Measurements from ENCODE around the gene PLK4.
A peak's percentile ranks its signal among the peaks of the same experiment; 100 is the strongest.
"Not testable (repeated sequence)": the region's sequence is repeated elsewhere in the genome, so short reads cannot be mapped to it uniquely, and the experiment has no call there.

The PLK4 gene

GRCh38 chr4:127916512-127916911 is 35.8 kb downstream of the PLK4 start:
- DNase-seq (ENCODE audit: low spot score): no peak

- no peak for DNase-seq (ENCODE audit: low spot score)
Observed at GRCh38 chr4:127917151-127917550, 36.5 kb downstream of the PLK4 start.

GRCh38 chr4:127920521-127920920 is 39.8 kb downstream of the PLK4 start:
- DNase-seq (ENCODE audit: low spot score): no peak

GRCh38 chr4:127922226-127922625 is 41.5 kb downstream of the PLK4 start:
- DNase-seq (ENCODE audit: low spot score): no peak

- DNase-seq (ENCODE audit: low spot score): not testable (repeated sequence)
Observed at GRCh38 chr4:127925720-127926119, 45.0 kb downstream of the PLK4 start.

- no peak for DNase-seq (ENCODE audit: low spot score)
Observed at GRCh38 chr4:127930175-127930574, 49.5 kb downstream of the PLK4 start.

- not testable (repeated sequence) for DNase-seq (ENCODE audit: low spot score)
Observed at GRCh38 chr4:127931836-127932235, 51.1 kb downstream of the PLK4 start.

- DNase-seq (ENCODE audit: low spot score): peak; percentile 39
Observed at GRCh38 chr4:127936974-127937373, 56.3 kb downstream of the PLK4 start.
